Mesendoderm (in vitro differentiated cells): Measurements from ENCODE around the gene ADAM19.

Experiments
- DNase-seq: peaks from one replicate; pipeline ENCODE4 v3.0.0; 2013
- H2AK5ac ChIP-seq: 2 replicates; pipeline ENCODE4 v1.6.1; 2013; ENCODE audit warnings: low read length, inconsistent platforms
- H2BK120ac ChIP-seq: 2 replicates; pipeline ENCODE4 v1.6.1; 2013; ENCODE audit warnings: low read depth, mild to moderate bottlenecking, low read length, moderate library complexity, mixed read lengths
- H2BK15ac ChIP-seq: replicated peaks from 2 replicates; pipeline ENCODE4 v1.6.1; 2013; ENCODE audit warnings: low read depth, mild to moderate bottlenecking, moderate library complexity
- H2BK5ac ChIP-seq: 2 replicates; pipeline ENCODE4 v1.6.1; 2013; ENCODE audit warnings: low read length, inconsistent platforms
- H3K18ac ChIP-seq: 2 replicates; pipeline ENCODE4 v1.6.1; 2013; ENCODE audit warnings: mild to moderate bottlenecking, low read length, mixed read lengths
- H3K23ac ChIP-seq: one replicate; pipeline ENCODE4 v1.6.1; 2013; ENCODE audit warnings: low read length
- H3K27ac ChIP-seq: 2 replicates; pipeline ENCODE4 v1.5.1; 2013; ENCODE audit warnings: low read depth, mild to moderate bottlenecking, inconsistent platforms, low read length, moderate library complexity
- H3K27me3 ChIP-seq: 2 replicates; pipeline ENCODE4 v1.6.1; 2013; ENCODE audit warnings: low read length, control low read depth, mild to moderate bottlenecking, inconsistent platforms; ENCODE audit not compliant: insufficient read depth, poor library complexity
- H3K36me3 ChIP-seq: 2 replicates; pipeline ENCODE4 v1.6.1; 2013; ENCODE audit warnings: low read length, inconsistent platforms; ENCODE audit not compliant: control insufficient read depth, insufficient read depth
- H3K4ac ChIP-seq: one replicate; pipeline ENCODE4 v1.6.1; 2013; ENCODE audit warnings: low read depth, mild to moderate bottlenecking, low read length, moderate library complexity
- H3K4me1 ChIP-seq: 2 replicates; pipeline ENCODE4 v1.6.1; 2013; ENCODE audit warnings: low read depth, low read length, inconsistent platforms; ENCODE audit not compliant: control insufficient read depth
- H3K4me2 ChIP-seq: 2 replicates; pipeline ENCODE4 v1.6.1; 2013; ENCODE audit warnings: low read length
- H3K4me3 ChIP-seq: 2 replicates; pipeline ENCODE4 v1.5.1; 2013; ENCODE audit warnings: mild to moderate bottlenecking, low read length
- H3K56ac ChIP-seq: one replicate; pipeline ENCODE4 v1.6.1; 2013; ENCODE audit warnings: low read length
- H3K79me1 ChIP-seq: 2 replicates; pipeline ENCODE4 v1.6.1; 2013; ENCODE audit warnings: low read length, inconsistent platforms
- H3K79me2 ChIP-seq: 2 replicates; pipeline ENCODE4 v1.6.1; 2013; ENCODE audit warnings: mild to moderate bottlenecking, low read length; ENCODE audit not compliant: control insufficient read depth, insufficient read depth
- H3K9ac ChIP-seq: 2 replicates; pipeline ENCODE4 v1.6.1; 2013; ENCODE audit warnings: low read length, inconsistent platforms
- H4K5ac ChIP-seq: one replicate; pipeline ENCODE4 v1.6.1; 2013; ENCODE audit warnings: low read length
- H4K8ac ChIP-seq: one replicate; pipeline ENCODE4 v1.6.1; 2013; ENCODE audit warnings: low read depth, mild to moderate bottlenecking, control low read depth, low read length, moderate library complexity
- WGBS: extraction: QIAGEN DNeasy Blood & Tissue Kit; methylation state at CpG from one replicate; pipeline ENCODE4 v1.1.7; 2013; ENCODE audit warnings: low lambda C conversion rate, missing lambda C conversion rate; ENCODE audit not compliant: insufficient coverage; ENCODE audit errors: extremely low coverage; 5-methylcytosine and 5-hydroxymethylcytosine counted together

ADAM19 gene

GRCh38 chr5:157506066-157506590 is 69.4 kb downstream of the ADAM19 start:
- no peak overlapping the region for H2BK15ac ChIP-seq
- H4K8ac ChIP-seq: no peak overlapping the region
- no peak overlapping the region for H3K23ac ChIP-seq
- DNase-seq: no peak
- H3K79me2 ChIP-seq: no peaks in the 10 kb centered on the region
- H4K5ac ChIP-seq: no peak overlapping the region
- no peak overlapping the region for H3K27ac ChIP-seq
- H2BK5ac ChIP-seq: no peak overlapping the region
- H3K27me3 ChIP-seq: no peaks in the 10 kb centered on the region
- H2BK120ac ChIP-seq: no peak overlapping the region
- no peak overlapping the region for H3K56ac ChIP-seq
- no peak overlapping the region for H3K4ac ChIP-seq
- no CpG with 5 or more reads among the region's 3 CpGs for WGBS
- H3K36me3 ChIP-seq: peaks cover 47% of the 10 kb centered on the region
- no peaks in the 10 kb centered on the region for H3K4me1 ChIP-seq
- no peak overlapping the region for H3K4me2 ChIP-seq
- no peak overlapping the region for H3K18ac ChIP-seq
- peaks cover 25% of the 10 kb centered on the region for H3K79me1 ChIP-seq
- H3K4me3 ChIP-seq: no peak overlapping the region
- no peak overlapping the region for H3K9ac ChIP-seq
- no peak overlapping the region for H2AK5ac ChIP-seq

GRCh38 chr5:157505496-157505895 is 70.1 kb downstream of the ADAM19 start:
- no peak overlapping the region for H3K4me3 ChIP-seq
- WGBS: no CpG with 5 or more reads among the region's 6 CpGs
- no peak overlapping the region for H3K27ac ChIP-seq
- H3K18ac ChIP-seq: no peak overlapping the region
- H3K56ac ChIP-seq: no peak overlapping the region
- no peak overlapping the region for H2BK15ac ChIP-seq
- no peak overlapping the region for H4K5ac ChIP-seq
- peaks cover 24% of the 10 kb centered on the region for H3K79me1 ChIP-seq
- H2AK5ac ChIP-seq: no peak overlapping the region
- no peak overlapping the region for H2BK5ac ChIP-seq
- H3K4ac ChIP-seq: no peak overlapping the region
- no peak overlapping the region for H2BK120ac ChIP-seq
- DNase-seq: no peak
- no peaks in the 10 kb centered on the region for H3K79me2 ChIP-seq
- H3K9ac ChIP-seq: no peak overlapping the region
- no peak overlapping the region for H4K8ac ChIP-seq
- no peak overlapping the region for H3K4me2 ChIP-seq
- no peaks in the 10 kb centered on the region for H3K27me3 ChIP-seq
- peaks cover 51% of the 10 kb centered on the region for H3K36me3 ChIP-seq
- no peaks in the 10 kb centered on the region for H3K4me1 ChIP-seq
- H3K23ac ChIP-seq: no peak overlapping the region

GRCh38 chr5:157504053-157504452 is 71.5 kb downstream of the ADAM19 start:
- H3K4me3 ChIP-seq: no peak overlapping the region
- H3K9ac ChIP-seq: no peak overlapping the region
- no CpG with 5 or more reads among the region's 8 CpGs for WGBS
- H3K27me3 ChIP-seq: no peaks in the 10 kb centered on the region
- H3K56ac ChIP-seq: no peak overlapping the region
- no peak overlapping the region for H2BK5ac ChIP-seq
- H3K79me1 ChIP-seq: peaks cover 22% of the 10 kb centered on the region
- no peak overlapping the region for H3K4ac ChIP-seq
- H2BK120ac ChIP-seq: no peak overlapping the region
- H4K8ac ChIP-seq: no peak overlapping the region
- H4K5ac ChIP-seq: no peak overlapping the region
- H3K23ac ChIP-seq: no peak overlapping the region
- no peak overlapping the region for H2AK5ac ChIP-seq
- no peaks in the 10 kb centered on the region for H3K4me1 ChIP-seq
- H3K18ac ChIP-seq: no peak overlapping the region
- no peak for DNase-seq
- H3K79me2 ChIP-seq: no peaks in the 10 kb centered on the region
- H3K27ac ChIP-seq: no peak overlapping the region
- H3K36me3 ChIP-seq: peaks cover 51% of the 10 kb centered on the region
- no peak overlapping the region for H2BK15ac ChIP-seq
- no peak overlapping the region for H3K4me2 ChIP-seq

- H3K27me3 ChIP-seq: no peaks in the 10 kb centered on the region
- H3K79me1 ChIP-seq: peaks cover 22% of the 10 kb centered on the region
- no peak overlapping the region for H3K9ac ChIP-seq
- no peak overlapping the region for H4K8ac ChIP-seq
- H2BK15ac ChIP-seq: no peak overlapping the region
- H3K18ac ChIP-seq: no peak overlapping the region
- H2AK5ac ChIP-seq: no peak overlapping the region
- no peak for DNase-seq
- no peak overlapping the region for H2BK5ac ChIP-seq
- peaks cover 53% of the 10 kb centered on the region for H3K36me3 ChIP-seq
- no peak overlapping the region for H3K4ac ChIP-seq
- H3K79me2 ChIP-seq: no peaks in the 10 kb centered on the region
- H3K23ac ChIP-seq: no peak overlapping the region
- H3K27ac ChIP-seq: no peak overlapping the region
- H3K4me3 ChIP-seq: no peak overlapping the region
- H4K5ac ChIP-seq: no peak overlapping the region
- no CpG with 5 or more reads among the region's 8 CpGs for WGBS
- H3K4me1 ChIP-seq: no peaks in the 10 kb centered on the region
- no peak overlapping the region for H3K4me2 ChIP-seq
- no peak overlapping the region for H2BK120ac ChIP-seq
- no peak overlapping the region for H3K56ac ChIP-seq
Observed at GRCh38 chr5:157502143-157502647, 73.4 kb downstream of the ADAM19 start.

GRCh38 chr5:157497875-157498611 is 77.5 kb downstream of the ADAM19 start:
- H3K4ac ChIP-seq: no peak overlapping the region
- no peak overlapping the region for H3K23ac ChIP-seq
- H3K27me3 ChIP-seq: no peaks in the 10 kb centered on the region
- no peak overlapping the region for H2BK15ac ChIP-seq
- H3K4me3 ChIP-seq: no peak overlapping the region
- H3K4me1 ChIP-seq: no peaks in the 10 kb centered on the region
- peaks cover 16% of the 10 kb centered on the region for H3K79me1 ChIP-seq
- H3K4me2 ChIP-seq: no peak overlapping the region
- no CpG with 5 or more reads among the region's 10 CpGs for WGBS
- no peak for DNase-seq
- no peak overlapping the region for H3K27ac ChIP-seq
- no peak overlapping the region for H3K9ac ChIP-seq
- no peak overlapping the region for H2AK5ac ChIP-seq
- no peak overlapping the region for H2BK5ac ChIP-seq
- H3K36me3 ChIP-seq: peaks cover 51% of the 10 kb centered on the region
- no peak overlapping the region for H4K8ac ChIP-seq
- no peak overlapping the region for H4K5ac ChIP-seq
- H2BK120ac ChIP-seq: no peak overlapping the region
- H3K18ac ChIP-seq: no peak overlapping the region
- H3K56ac ChIP-seq: no peak overlapping the region
- H3K79me2 ChIP-seq: no peaks in the 10 kb centered on the region
